HG03521 (cell line): ENCODE results near the gene OAF.

Experiments
- ATAC-seq: cut with Tn5 transposase; IDR thresholded peaks from one replicate; pipeline ENCODE4 v1.9.1; 2021; ENCODE audit warnings: mild to moderate bottlenecking, moderate library complexity; ENCODE audit not compliant: unreplicated experiment

Gene OAF

GRCh38 chr11:120221115-120221752 lies 10.4 kb downstream of the OAF start:
- no peak for ATAC-seq

GRCh38 chr11:120222916-120223315 lies 12.1 kb downstream of the OAF start:
- no peak for ATAC-seq

GRCh38 chr11:120223793-120224192 lies 13.0 kb downstream of the OAF start:
- no peak for ATAC-seq

GRCh38 chr11:120224361-120224760 lies 13.5 kb downstream of the OAF start:
- no peak for ATAC-seq

GRCh38 chr11:120224972-120225909 lies 14.4 kb downstream of the OAF start:
- ATAC-seq = no peak

- no peak for ATAC-seq
Measured at GRCh38 chr11:120226242-120226641, 15.4 kb downstream of the OAF start.

GRCh38 chr11:120226714-120227113 lies 15.9 kb downstream of the OAF start:
- ATAC-seq = no peak

GRCh38 chr11:120227228-120227852 lies 16.5 kb downstream of the OAF start:
- ATAC-seq = no peak

GRCh38 chr11:120228794-120229384 lies 18.1 kb downstream of the OAF start:
- no peak for ATAC-seq

- ATAC-seq = no peak
Measured at GRCh38 chr11:120229451-120230424, 18.9 kb downstream of the OAF start.

- no peak for ATAC-seq
Measured at GRCh38 chr11:120230433-120231071, 19.7 kb downstream of the OAF start.

GRCh38 chr11:120231963-120232362 lies 21.1 kb downstream of the OAF start:
- no peak for ATAC-seq

- ATAC-seq = no peak
Measured at GRCh38 chr11:120233207-120233803, 22.5 kb downstream of the OAF start.

- ATAC-seq = no peak
Measured at GRCh38 chr11:120235024-120235628, 24.3 kb downstream of the OAF start.

- ATAC-seq = no peak
Measured at GRCh38 chr11:120236169-120237107, 25.6 kb downstream of the OAF start.

- no peak for ATAC-seq
Measured at GRCh38 chr11:120238968-120239620, 28.3 kb downstream of the OAF start.
